ENCODE data around the gene PIK3CB.

GRCh38 chr3:138797508-138798038 is 37.2 kb downstream of the PIK3CB start:
- TF ChIP-seq ZNF558 (tag by site-specific recombination; IDR thresholded peaks at IDR 0.05), result no peak
- TF ChIP-seq CTCF (tag by site-specific recombination; IDR thresholded peaks at IDR 0.05), result no peak

All from HEK293 (cell line).